Mucosa of descending colon (tissue), 3 donors: ENCODE results near the gene SMAP2. TPM values are rescaled to one million over a fixed set of nuclear protein-coding genes. Genes with fewer than 3 reads are reported as not detected.
"Not testable (repeated sequence)": the region's sequence is repeated elsewhere in the genome, so short reads cannot be mapped to it uniquely, and the experiment has no call there.

Experiments
- ATAC-seq: fragments of 200-7000 bp; cut with Tn5 transposase; one replicate; pipeline ENCODE4 v1.9.1; 2020; ENCODE audit warnings: mild to moderate bottlenecking, moderate library complexity
- DNase-seq, 3 donors: peaks; one replicate each; pipeline ENCODE4 v3.0.0-alpha.2; 2020
- H3K36me3 ChIP-seq: fragments of 200-600 bp; one replicate; pipeline ENCODE4 v1.8.0; 2021; ENCODE audit warnings: low read depth, mild to moderate bottlenecking
- H3K4me1 ChIP-seq: fragments of 200-600 bp; one replicate; pipeline ENCODE4 v1.8.0; 2021; ENCODE audit warnings: low read depth, mild to moderate bottlenecking
- H3K4me3 ChIP-seq: fragments of 200-600 bp; one replicate; pipeline ENCODE4 v1.8.0; 2021; ENCODE audit warnings: mild to moderate bottlenecking
- H3K9me3 ChIP-seq: fragments of 200-600 bp; one replicate; pipeline ENCODE4 v1.8.0; 2021; ENCODE audit warnings: mild to moderate bottlenecking
- CTCF ChIP-seq: fragments of 200-600 bp; IDR thresholded peaks from one replicate; pipeline ENCODE4 v1.8.0; 2022; ENCODE audit warnings: antibody characterized with exemption, mild to moderate bottlenecking
- intact Hi-C, 2 donors: fragments of 100-400 bp; cut with DNase I in 1 of 2; cut with micrococcal nuclease in 1 of 2; formaldehyde crosslinking; loops; one replicate each; pipeline versions ENCODE4 v1.11.0 to v1.11.1; 2022; cut with DNase I, micrococcal nuclease
- total RNA-seq, 3 donors: library from RNA; stranded (reverse); fragmentation: NEBNext Ultra II Directional in 2 of 3; extraction: Animal tissue kit (Norgen Biotek cat#: 25700) in 2 of 3; gene quantifications; one replicate each; pipeline versions ENCODE4 v1.2.1 to v1.2.4, GENCODE V29; 2021 to 2023
- donor health status: DM: no; HTN: no; CAD: no; lungs with moderate emphysema.
- donor health status: DM: no; HTN: no; CAD: no.
- donor health status: DM: no; HTN: yes; CAD: no.

Gene SMAP2
- total RNA-seq, 3 donors from 2014 or later: 22.0 to 35.6 (median 24.7) TPM

GRCh38 chr1:40384887-40385286, 11.4 kb downstream of the SMAP2 start:
- Histone ChIP-seq H3K4me3 (no peak overlapping the region), H3K9me3 (no peaks in the 10 kb centered on the region), H3K36me3 (no peaks in the 10 kb centered on the region), H3K4me1 (peaks cover 39% of the 10 kb centered on the region)
- ATAC-seq (no peak), DNase-seq (no peak)
- TF ChIP-seq CTCF: no peak
- intact Hi-C loops: no loop called here

- intact Hi-C loops: no loop called here
- TF ChIP-seq CTCF: no peak
- DNase-seq (no peak), ATAC-seq (peak; percentile 63)
- Histone ChIP-seq H3K36me3 (no peaks in the 10 kb centered on the region), H3K9me3 (no peaks in the 10 kb centered on the region), H3K4me3 (no peak overlapping the region), H3K4me1 (peaks cover 43% of the 10 kb centered on the region)
Measured at GRCh38 chr1:40385437-40386358, 12.2 kb downstream of the SMAP2 start.

- TF ChIP-seq CTCF: no peak
- Histone ChIP-seq H3K9me3 (no peaks in the 10 kb centered on the region), H3K4me1 (peaks cover 48% of the 10 kb centered on the region), H3K36me3 (no peaks in the 10 kb centered on the region), H3K4me3 (no peak overlapping the region)
- no peak for DNase-seq
- intact Hi-C loops: no loop called here
- ATAC-seq: no peak
Measured at GRCh38 chr1:40386359-40386723, 12.8 kb downstream of the SMAP2 start.

GRCh38 chr1:40386796-40387195, 13.3 kb downstream of the SMAP2 start:
- no peak overlapping the region for H3K4me3 ChIP-seq
- ATAC-seq (no peak), DNase-seq (no peak)
- no peaks in the 10 kb centered on the region for H3K36me3 ChIP-seq
- intact Hi-C loops: no loop called here
- H3K4me1 ChIP-seq: peaks cover 53% of the 10 kb centered on the region
- no peak for TF ChIP-seq CTCF
- no peaks in the 10 kb centered on the region for H3K9me3 ChIP-seq

- intact Hi-C loops, H3K4me3 ChIP-seq, H3K36me3 ChIP-seq, H3K9me3 ChIP-seq, ATAC-seq: not testable (repeated sequence)
- peaks cover 57% of the 10 kb centered on the region for H3K4me1 ChIP-seq
- peak in 2 of 3 donors; percentile 39 to 62 for DNase-seq
Measured at GRCh38 chr1:40387381-40388306, 14.1 kb downstream of the SMAP2 start.

GRCh38 chr1:40388456-40389321, 15.2 kb downstream of the SMAP2 start:
- H3K4me1 ChIP-seq: peaks cover 52% of the 10 kb centered on the region
- DNase-seq: peak in 1 of 3 donors; percentile 46
- intact Hi-C loops, H3K36me3 ChIP-seq, ATAC-seq, H3K9me3 ChIP-seq, H3K4me3 ChIP-seq: not testable (repeated sequence)
